CD4-positive, alpha-beta memory T cell (primary cell): ENCODE results near the gene MACROD2. TPM values are rescaled to one million over a fixed set of nuclear protein-coding genes. Genes with fewer than 3 reads are reported as not detected.
A peak's percentile ranks its signal among the peaks of the same experiment; 100 is the strongest.

Source experiments
- CTCF ChIA-PET: fragments of 350-600 bp; sonication (Branson Sonifier 250); formaldehyde crosslinking; loops from one replicate; lab custom pipeline; 2021; ENCODE audit warnings: inconsistent platforms; ENCODE audit not compliant: partially characterized antibody; lab: Charles Lee
- POLR2A ChIA-PET: fragments of 350-600 bp; sonication (Branson Sonifier 250); formaldehyde crosslinking; loops from one replicate; lab custom pipeline; 2021; ENCODE audit not compliant: partially characterized antibody; lab: Charles Lee
- DNase-seq, 5 donors: peaks; one replicate each; pipeline versions ENCODE4 v3.0.0 to v3.0.0-alpha.2; 2020 to 2022; ENCODE audit warnings: mixed read lengths in 1 of 5
- H3K27ac ChIP-seq: one replicate; pipeline ENCODE4 v1.7.0; 2013; ENCODE audit warnings: low read depth, low read length
- H3K27me3 ChIP-seq: 2 replicates; pipeline ENCODE4 v1.7.0; 2013; ENCODE audit warnings: mild to moderate bottlenecking, low read length, moderate library complexity; ENCODE audit not compliant: insufficient read depth
- H3K36me3 ChIP-seq: 2 replicates; pipeline ENCODE4 v1.7.0; 2013; ENCODE audit warnings: mild to moderate bottlenecking, low read length, moderate library complexity; ENCODE audit not compliant: insufficient read depth
- H3K4me1 ChIP-seq: 2 replicates; pipeline ENCODE4 v1.7.0; 2013; ENCODE audit warnings: mild to moderate bottlenecking, low read length, moderate library complexity; ENCODE audit not compliant: insufficient read depth
- H3K4me3 ChIP-seq, 2 donors: one replicate each; pipeline ENCODE4 v1.7.0; 2013; ENCODE audit warnings: low read length in 2 of 2, mild to moderate bottlenecking in 1 of 2
- H3K9me3 ChIP-seq, 2 donors: one replicate each; pipeline ENCODE4 v1.7.0; 2013; ENCODE audit warnings: low read length in 2 of 2, control low read depth in 1 of 2; ENCODE audit not compliant: control insufficient read depth in 1 of 2
- H3K27ac Mint-ChIP-seq, 7 donors: one replicate each; pipeline ENCODE4 v1.8.0; 2020 to 2021; ENCODE audit warnings: mixed read lengths in 7 of 7, mild to moderate bottlenecking in 6 of 7, inconsistent platforms in 3 of 7, moderate library complexity in 3 of 7
- H3K27me3 Mint-ChIP-seq, 2 donors: one replicate each; pipeline ENCODE4 v1.8.0; 2020 to 2021; ENCODE audit warnings: mixed read lengths in 2 of 2
- H3K36me3 Mint-ChIP-seq, 2 donors: one replicate each; pipeline ENCODE4 v1.8.0; 2020 to 2021; ENCODE audit warnings: mixed read lengths in 2 of 2, inconsistent platforms in 1 of 2, mild to moderate bottlenecking in 1 of 2
- H3K4me1 Mint-ChIP-seq, 4 donors: one replicate each; pipeline ENCODE4 v1.8.0; 2020 to 2021; ENCODE audit warnings: mixed read lengths in 4 of 4, mild to moderate bottlenecking in 1 of 4
- H3K4me3 Mint-ChIP-seq, 8 donors: one replicate each; pipeline ENCODE4 v1.8.0; 2020 to 2021; ENCODE audit warnings: mixed read lengths in 8 of 8, mild to moderate bottlenecking in 7 of 8, moderate library complexity in 6 of 8, inconsistent platforms in 3 of 8
- H3K9me3 Mint-ChIP-seq, 8 donors: one replicate each; pipeline ENCODE4 v1.8.0; 2020 to 2021; ENCODE audit warnings: mixed read lengths in 8 of 8, mild to moderate bottlenecking in 5 of 8, inconsistent platforms in 3 of 8, moderate library complexity in 1 of 8
- intact Hi-C: fragments of 100-400 bp; cut with micrococcal nuclease; formaldehyde crosslinking; loops from one replicate; pipeline ENCODE4 v1.15.1; 2023
- polyA plus RNA-seq, 2 donors: library from polyadenylated mRNA; unstranded; fragments of 300-500 nt; fragmentation: Illumina TruSeq; gene quantifications; one replicate each; pipeline ENCODE4 v1.2.3, GENCODE V29; 2021
- total RNA-seq, 2 experiments: library from RNA; stranded (reverse); gene quantifications; one replicate each; pipeline ENCODE4 v1.2.3, GENCODE V29; 2021

Gene MACROD2
- total and polyA plus RNA-seq, 4 experiments from 2014 or later = not detected

DNA sequence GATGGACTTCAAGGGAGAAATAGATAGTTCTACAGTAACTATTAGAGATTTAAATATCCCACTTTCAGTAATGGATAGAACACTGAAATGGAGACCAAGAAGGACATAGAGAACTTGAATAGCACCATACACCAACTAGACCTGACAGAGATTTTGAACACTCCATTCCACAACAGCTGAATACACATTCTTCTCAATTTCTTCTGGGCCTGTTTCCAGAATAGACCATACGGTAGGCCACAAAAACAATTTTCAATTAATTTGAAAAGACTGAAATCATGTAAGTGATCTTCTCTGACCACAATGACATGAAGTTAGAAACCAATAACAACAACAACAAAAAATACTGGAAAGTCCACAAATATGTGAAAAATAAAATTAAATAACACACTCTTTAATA, 1321.2 kb downstream of the MACROD2 start:
- H3K4me3 ChIP-seq = no peak overlapping the region
- no peaks in the 10 kb centered on the region for H3K4me1 Mint-ChIP-seq
- no peak overlapping the region for H3K4me3 Mint-ChIP-seq
- ChIA-PET CTCF (no interaction called here), POLR2A (no interaction called here)
- H3K4me1 ChIP-seq = no peaks in the 10 kb centered on the region
- H3K36me3 ChIP-seq = no peaks in the 10 kb centered on the region
- H3K36me3 Mint-ChIP-seq = no peaks in the 10 kb centered on the region
- no peaks in the 10 kb centered on the region for H3K9me3 ChIP-seq
- intact Hi-C loops = no loop called here
- no peaks in the 10 kb centered on the region for H3K27me3 Mint-ChIP-seq
- peaks cover 3 to 18% (median 10%) of the 10 kb centered on the region in 8 donors for H3K9me3 Mint-ChIP-seq
- no peak overlapping the region for H3K27ac Mint-ChIP-seq
- no peak overlapping the region for H3K27ac ChIP-seq
- no peak for DNase-seq
- no peaks in the 10 kb centered on the region for H3K27me3 ChIP-seq

DNA sequence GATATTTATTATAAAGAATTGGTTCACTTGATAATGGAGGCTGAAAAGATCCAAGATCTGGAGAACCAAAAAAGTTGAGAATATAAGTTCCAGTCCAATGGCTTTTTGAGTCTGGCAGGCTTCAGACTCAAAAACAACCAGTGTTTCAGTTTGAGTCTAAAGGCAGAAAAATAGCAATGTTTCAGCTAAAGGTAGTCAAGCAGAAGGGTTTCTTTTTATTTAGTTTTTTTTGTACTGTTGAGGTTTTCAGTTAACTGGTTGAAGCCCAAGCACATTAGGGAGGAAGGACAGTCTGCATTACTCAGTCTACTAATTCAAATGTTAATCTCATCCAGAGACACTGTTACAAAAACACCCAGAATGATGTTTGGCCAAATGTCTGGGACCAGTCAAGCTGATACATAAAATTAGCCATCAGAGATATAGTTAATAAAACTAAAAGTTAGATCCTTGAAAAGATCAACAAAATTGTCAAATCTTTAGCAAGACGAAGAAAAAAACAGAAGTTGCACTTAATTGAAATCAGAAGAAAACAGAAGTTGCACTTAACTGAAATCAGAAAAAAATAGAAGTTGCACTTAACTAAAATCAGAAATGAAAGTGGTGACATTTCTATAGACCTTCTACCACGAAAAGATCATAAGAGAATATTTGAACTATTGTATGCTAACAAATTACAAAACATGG, 1322.4 kb downstream of the MACROD2 start:
- Histone ChIP-seq H3K4me1 (no peaks in the 10 kb centered on the region), H3K4me3 (no peak overlapping the region), H3K36me3 (no peaks in the 10 kb centered on the region), H3K27me3 (no peaks in the 10 kb centered on the region), H3K27ac (no peak overlapping the region), H3K9me3 (no peaks in the 10 kb centered on the region)
- Mint-ChIP-seq H3K4me3 (no peak overlapping the region), H3K27me3 (no peaks in the 10 kb centered on the region), H3K27ac (no peak overlapping the region), H3K4me1 (no peaks in the 10 kb centered on the region), H3K9me3 (peaks cover 3 to 18% (median 10%) of the 10 kb centered on the region in 8 donors), H3K36me3 (no peaks in the 10 kb centered on the region)
- ChIA-PET POLR2A (no interaction called here), CTCF (no interaction called here)
- intact Hi-C loops = no loop called here
- DNase-seq = no peak

DNA sequence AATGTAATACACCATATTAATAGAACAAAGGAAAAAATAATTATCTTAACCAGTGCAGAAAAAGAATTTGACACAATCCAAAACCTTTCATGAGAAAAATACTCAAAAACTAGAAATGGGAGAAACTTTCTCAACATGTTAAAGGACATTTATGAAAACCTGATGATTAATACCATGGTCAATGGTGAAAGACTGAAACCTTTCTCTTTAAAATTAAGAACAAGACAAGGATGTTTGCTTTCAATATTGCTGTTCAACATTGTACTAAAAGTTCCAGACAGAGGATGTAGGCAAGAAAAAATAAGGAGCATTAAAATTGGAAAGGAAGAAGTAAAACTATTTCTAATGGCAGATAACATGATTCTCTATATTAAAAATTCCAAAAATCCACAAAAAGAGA, 1323.4 kb downstream of the MACROD2 start:
- CTCF ChIA-PET = no interaction called here
- H3K4me1 Mint-ChIP-seq = no peaks in the 10 kb centered on the region
- H3K4me1 ChIP-seq = no peaks in the 10 kb centered on the region

DNA sequence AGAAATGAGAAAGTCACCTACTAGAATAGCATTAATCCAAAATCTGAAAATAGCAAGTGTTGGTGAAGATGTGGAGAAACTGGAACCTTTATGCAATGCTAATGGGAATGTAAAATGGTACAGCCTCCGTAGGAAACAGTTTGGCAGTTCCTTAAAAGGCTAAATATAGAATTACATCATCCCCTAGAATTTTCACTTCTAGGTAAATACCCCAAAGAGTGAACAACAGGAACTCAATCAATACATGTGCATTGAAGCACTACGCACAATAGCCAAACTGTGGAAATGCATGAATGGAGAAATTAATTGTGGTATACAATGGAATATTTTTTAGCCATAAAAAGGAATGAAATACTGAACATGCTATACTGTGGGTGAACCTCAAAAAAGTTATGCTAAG, 1324.1 kb downstream of the MACROD2 start:
- Histone ChIP-seq H3K36me3 (no peaks in the 10 kb centered on the region), H3K4me1 (no peaks in the 10 kb centered on the region), H3K4me3 (no peak overlapping the region), H3K27ac (no peak overlapping the region), H3K27me3 (no peaks in the 10 kb centered on the region), H3K9me3 (no peaks in the 10 kb centered on the region)
- Mint-ChIP-seq H3K4me3 (no peak overlapping the region), H3K4me1 (no peaks in the 10 kb centered on the region), H3K27me3 (no peaks in the 10 kb centered on the region), H3K36me3 (no peaks in the 10 kb centered on the region), H3K27ac (no peak overlapping the region), H3K9me3 (peaks cover 4 to 21% (median 9%) of the 10 kb centered on the region in 8 donors)
- intact Hi-C loops = no loop called here
- CTCF ChIA-PET = no interaction called here
- no peak for DNase-seq
- POLR2A ChIA-PET = no interaction called here

More for the DNA sequence above, 1323.4 kb downstream of the MACROD2 start:
- Mint-ChIP-seq H3K36me3 (no peaks in the 10 kb centered on the region), H3K9me3 (peaks cover 5 to 18% (median 7%) of the 10 kb centered on the region in 8 donors), H3K4me3 (no peak overlapping the region), H3K27ac (no peak overlapping the region), H3K27me3 (no peaks in the 10 kb centered on the region)
- no peak overlapping the region for H3K27ac ChIP-seq
- DNase-seq = no peak
- H3K4me3 ChIP-seq = no peak overlapping the region
- POLR2A ChIA-PET = no interaction called here
- H3K27me3 ChIP-seq = no peaks in the 10 kb centered on the region
- intact Hi-C loops = no loop called here
- no peaks in the 10 kb centered on the region for H3K36me3 ChIP-seq
- no peaks in the 10 kb centered on the region for H3K9me3 ChIP-seq

DNA sequence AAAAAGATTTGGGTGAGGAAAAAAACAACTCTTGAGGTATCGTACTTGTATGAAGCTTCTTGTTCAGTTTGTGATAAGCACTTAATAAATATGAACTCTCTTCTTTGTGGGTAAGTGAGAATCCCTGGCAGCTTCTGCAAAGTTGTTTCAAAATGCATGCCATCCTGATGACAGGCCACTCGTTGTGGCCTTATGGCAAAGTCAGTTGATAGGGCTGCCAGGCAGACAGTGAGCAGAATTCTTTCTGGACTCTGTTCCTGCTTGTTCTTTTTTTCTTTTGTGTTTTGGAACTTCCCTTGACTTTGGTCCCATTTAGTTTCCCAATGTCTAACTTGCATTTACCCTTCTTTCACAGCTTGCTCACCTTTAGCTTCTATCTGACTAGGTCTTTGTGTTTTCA, 1325.6 kb downstream of the MACROD2 start:
- H3K27me3 ChIP-seq = no peaks in the 10 kb centered on the region
- no peaks in the 10 kb centered on the region for H3K27me3 Mint-ChIP-seq
- no peaks in the 10 kb centered on the region for H3K36me3 ChIP-seq
- H3K27ac Mint-ChIP-seq = no peak overlapping the region
- no peak overlapping the region for H3K4me3 Mint-ChIP-seq
- H3K36me3 Mint-ChIP-seq = no peaks in the 10 kb centered on the region
- POLR2A ChIA-PET = no interaction called here
- no peak overlapping the region for H3K4me3 ChIP-seq
- no peaks in the 10 kb centered on the region for H3K4me1 Mint-ChIP-seq
- CTCF ChIA-PET = no interaction called here
- H3K9me3 Mint-ChIP-seq = peaks cover 2 to 17% (median 6%) of the 10 kb centered on the region in 8 donors
- intact Hi-C loops = no loop called here
- no peak overlapping the region for H3K27ac ChIP-seq
- no peak for DNase-seq
- H3K4me1 ChIP-seq = no peaks in the 10 kb centered on the region
- H3K9me3 ChIP-seq = no peaks in the 10 kb centered on the region

DNA sequence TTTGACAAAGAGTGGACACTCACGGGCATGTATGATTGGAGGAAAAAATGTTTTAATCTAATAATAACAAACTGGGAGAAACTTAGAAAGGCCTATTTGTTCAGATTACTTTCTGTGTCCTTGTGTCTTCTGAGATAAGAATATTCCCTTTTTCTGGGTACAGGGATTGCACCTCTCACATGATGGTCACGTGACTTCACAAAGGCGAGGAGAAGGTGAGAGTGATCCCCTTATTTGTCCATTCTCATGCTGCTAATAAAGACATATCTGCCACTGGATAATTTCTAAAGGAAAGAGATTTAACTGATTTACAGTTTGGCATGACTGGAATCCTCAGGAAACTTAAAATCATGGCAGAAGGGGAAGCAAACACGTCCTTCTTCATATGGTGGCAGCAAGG, 1331.8 kb downstream of the MACROD2 start:
- Mint-ChIP-seq H3K36me3 (no peaks in the 10 kb centered on the region), H3K27me3 (no peaks in the 10 kb centered on the region), H3K4me1 (no peaks in the 10 kb centered on the region), H3K27ac (no peak overlapping the region), H3K4me3 (no peak overlapping the region), H3K9me3 (peaks cover 2 to 15% (median 5%) of the 10 kb centered on the region in 8 donors)
- Histone ChIP-seq H3K9me3 (no peaks in the 10 kb centered on the region), H3K4me3 (no peak overlapping the region), H3K27me3 (no peaks in the 10 kb centered on the region), H3K36me3 (no peaks in the 10 kb centered on the region), H3K27ac (no peak overlapping the region), H3K4me1 (no peaks in the 10 kb centered on the region)
- ChIA-PET POLR2A (no interaction called here), CTCF (no interaction called here)
- intact Hi-C loops = no loop called here
- no peak for DNase-seq

DNA sequence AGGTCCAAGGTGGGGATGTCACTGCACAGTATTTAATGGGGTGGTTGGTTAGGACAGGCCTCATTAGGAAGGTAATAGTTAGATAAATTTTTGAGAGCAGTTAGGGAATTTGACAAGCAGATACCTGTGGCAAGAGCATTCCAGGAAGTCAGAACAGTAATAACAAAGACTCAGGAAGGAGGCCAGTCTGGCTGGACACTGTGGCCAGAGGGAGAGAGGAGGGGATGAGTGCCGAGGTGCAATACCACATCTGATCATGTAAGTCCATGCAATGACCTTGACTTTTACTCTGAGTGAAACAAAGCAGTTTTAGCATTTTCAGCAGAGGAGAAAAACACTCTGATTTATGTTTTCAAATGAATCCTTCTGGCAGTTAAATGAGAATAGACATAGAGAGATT, 1332.8 kb downstream of the MACROD2 start:
- ChIA-PET POLR2A (no interaction called here), CTCF (no interaction called here)
- Mint-ChIP-seq H3K4me3 (peak overlapping the region in 1 of 8 donors; percentile 56), H3K4me1 (no peaks in the 10 kb centered on the region), H3K9me3 (peaks cover 3 to 15% (median 5%) of the 10 kb centered on the region in 8 donors), H3K27me3 (no peaks in the 10 kb centered on the region), H3K27ac (no peak overlapping the region), H3K36me3 (no peaks in the 10 kb centered on the region)
- H3K36me3 ChIP-seq = no peaks in the 10 kb centered on the region
- intact Hi-C loops = no loop called here
- no peaks in the 10 kb centered on the region for H3K9me3 ChIP-seq
- no peak overlapping the region for H3K4me3 ChIP-seq
- DNase-seq = no peak
- no peaks in the 10 kb centered on the region for H3K4me1 ChIP-seq
- H3K27ac ChIP-seq = no peak overlapping the region
- H3K27me3 ChIP-seq = no peaks in the 10 kb centered on the region
